ENCODE measurements around the gene HEG1. TPM values are rescaled to one million over a fixed set of nuclear protein-coding genes. Genes with fewer than 3 reads are reported as not detected.
A peak's percentile ranks its signal among the peaks of the same experiment; 100 is the strongest.

HEG1 gene
- total RNA-seq, 1 donor from 2014 or later, result 67.7 TPM

- peak; percentile 72 for DNase-seq
These were observed 16.5 kb upstream of the HEG1 start for GRCh38 chr3:125072301-125072700.

GRCh38 chr3:125069968-125070745 is 14.4 kb upstream of the HEG1 start:
- DNase-seq, result no peak

- DNase-seq, result no peak
These were observed 13.7 kb upstream of the HEG1 start for GRCh38 chr3:125069452-125069851.

GRCh38 chr3:125068265-125068664 is 12.5 kb upstream of the HEG1 start:
- no peak for DNase-seq

GRCh38 chr3:125067225-125067624 is 11.4 kb upstream of the HEG1 start:
- DNase-seq, result no peak

GRCh38 chr3:125062904-125063618 is 7.3 kb upstream of the HEG1 start:
- DNase-seq, result no peak

GRCh38 chr3:125061646-125062045 is 5.8 kb upstream of the HEG1 start:
- no peak for DNase-seq

GRCh38 chr3:125061170-125061569 is 5.4 kb upstream of the HEG1 start:
- DNase-seq, result peak; percentile 69

- DNase-seq, result no peak
These were observed 3.9 kb upstream of the HEG1 start for GRCh38 chr3:125059488-125060245.

GRCh38 chr3:125058959-125059358 is 3.2 kb upstream of the HEG1 start:
- DNase-seq, result no peak

GRCh38 chr3:125058529-125058928 is 2.7 kb upstream of the HEG1 start:
- no peak for DNase-seq

- DNase-seq, result no peak
These were observed 1.5 kb upstream of the HEG1 start for GRCh38 chr3:125057186-125057850.

GRCh38 chr3:125055331-125055912 is 375 bp downstream of the HEG1 start:
- peak; percentile 63 for DNase-seq

GRCh38 chr3:125054449-125055329 is 1.1 kb downstream of the HEG1 start:
- peak; percentile 64 for DNase-seq

- no peak for DNase-seq
These were observed 1.7 kb downstream of the HEG1 start for GRCh38 chr3:125054062-125054448.

- no peak for DNase-seq
These were observed 2.5 kb downstream of the HEG1 start for GRCh38 chr3:125053304-125053699.

- DNase-seq, result peak; percentile 41
These were observed 3.0 kb downstream of the HEG1 start for GRCh38 chr3:125052624-125053303.

GRCh38 chr3:125051715-125052581 is 3.8 kb downstream of the HEG1 start:
- peak; percentile 64 for DNase-seq

GRCh38 chr3:125051205-125051604 is 4.6 kb downstream of the HEG1 start:
- DNase-seq, result no peak

Data from tongue (tissue), 2 donors.